Camera-type eye (tissue), 1 donor: ENCODE results near the gene CLPTM1L. TPM values are rescaled to one million over a fixed set of nuclear protein-coding genes. Genes with fewer than 3 reads are reported as not detected.

Experiments used
- total RNA-seq: library from RNA; depleted of rRNA; stranded (reverse); fragments of >200 nt; gene quantifications from one replicate; pipeline ENCODE4 v1.2.3, GENCODE V29; 2014

CLPTM1L gene, protein sequence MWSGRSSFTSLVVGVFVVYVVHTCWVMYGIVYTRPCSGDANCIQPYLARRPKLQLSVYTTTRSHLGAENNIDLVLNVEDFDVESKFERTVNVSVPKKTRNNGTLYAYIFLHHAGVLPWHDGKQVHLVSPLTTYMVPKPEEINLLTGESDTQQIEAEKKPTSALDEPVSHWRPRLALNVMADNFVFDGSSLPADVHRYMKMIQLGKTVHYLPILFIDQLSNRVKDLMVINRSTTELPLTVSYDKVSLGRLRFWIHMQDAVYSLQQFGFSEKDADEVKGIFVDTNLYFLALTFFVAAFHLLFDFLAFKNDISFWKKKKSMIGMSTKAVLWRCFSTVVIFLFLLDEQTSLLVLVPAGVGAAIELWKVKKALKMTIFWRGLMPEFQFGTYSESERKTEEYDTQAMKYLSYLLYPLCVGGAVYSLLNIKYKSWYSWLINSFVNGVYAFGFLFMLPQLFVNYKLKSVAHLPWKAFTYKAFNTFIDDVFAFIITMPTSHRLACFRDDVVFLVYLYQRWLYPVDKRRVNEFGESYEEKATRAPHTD
- total RNA-seq: 102 TPM

DNA sequence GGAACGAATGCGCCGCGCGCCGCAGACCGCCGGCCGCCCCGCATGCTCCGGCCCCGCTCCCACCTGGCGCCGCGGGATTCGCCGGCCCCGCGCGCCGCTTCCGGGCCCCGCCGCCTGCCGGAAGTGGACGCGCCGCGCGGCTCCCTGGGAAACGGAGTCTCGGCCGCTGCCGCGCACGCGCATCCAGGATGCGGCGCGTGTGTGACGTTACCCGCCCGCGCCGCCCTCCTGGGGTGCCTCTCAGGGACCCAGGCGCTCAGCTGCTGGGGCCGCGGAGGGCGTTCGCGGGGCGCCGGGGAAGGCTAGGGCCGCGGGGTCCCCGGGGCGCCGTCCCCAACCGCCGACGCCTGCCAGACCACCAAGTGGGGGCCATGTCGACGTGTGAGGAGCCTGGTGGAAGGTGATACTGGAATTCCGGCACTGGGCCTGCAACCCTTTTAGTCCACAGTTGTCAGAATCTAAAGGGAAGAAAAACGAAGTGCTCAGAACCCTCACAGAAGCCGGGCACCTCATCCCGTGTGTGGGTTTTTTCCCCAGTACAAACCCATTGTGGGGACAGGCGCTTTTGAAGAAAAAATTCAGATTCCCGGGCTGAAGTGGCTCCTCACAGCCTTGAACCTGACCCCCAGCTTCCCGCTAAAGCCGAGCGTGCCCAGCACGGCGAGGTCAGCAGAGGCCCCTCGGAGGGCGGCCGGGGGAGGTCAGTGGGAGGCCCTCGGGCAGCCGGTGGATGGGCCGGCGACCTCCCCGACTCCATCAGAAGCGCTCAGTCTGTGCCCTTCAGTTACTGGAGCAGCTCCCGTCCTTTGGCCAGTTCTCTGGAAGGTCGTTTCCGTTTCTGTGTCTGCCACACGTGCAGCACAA, at the start of gene CLPTM1L:
TSS of gene CLPTM1L (minus strand) at position 125 of the 864 bp plus-strand sequence. CDS start 258 bp downstream, outside the sequence.

DNA sequence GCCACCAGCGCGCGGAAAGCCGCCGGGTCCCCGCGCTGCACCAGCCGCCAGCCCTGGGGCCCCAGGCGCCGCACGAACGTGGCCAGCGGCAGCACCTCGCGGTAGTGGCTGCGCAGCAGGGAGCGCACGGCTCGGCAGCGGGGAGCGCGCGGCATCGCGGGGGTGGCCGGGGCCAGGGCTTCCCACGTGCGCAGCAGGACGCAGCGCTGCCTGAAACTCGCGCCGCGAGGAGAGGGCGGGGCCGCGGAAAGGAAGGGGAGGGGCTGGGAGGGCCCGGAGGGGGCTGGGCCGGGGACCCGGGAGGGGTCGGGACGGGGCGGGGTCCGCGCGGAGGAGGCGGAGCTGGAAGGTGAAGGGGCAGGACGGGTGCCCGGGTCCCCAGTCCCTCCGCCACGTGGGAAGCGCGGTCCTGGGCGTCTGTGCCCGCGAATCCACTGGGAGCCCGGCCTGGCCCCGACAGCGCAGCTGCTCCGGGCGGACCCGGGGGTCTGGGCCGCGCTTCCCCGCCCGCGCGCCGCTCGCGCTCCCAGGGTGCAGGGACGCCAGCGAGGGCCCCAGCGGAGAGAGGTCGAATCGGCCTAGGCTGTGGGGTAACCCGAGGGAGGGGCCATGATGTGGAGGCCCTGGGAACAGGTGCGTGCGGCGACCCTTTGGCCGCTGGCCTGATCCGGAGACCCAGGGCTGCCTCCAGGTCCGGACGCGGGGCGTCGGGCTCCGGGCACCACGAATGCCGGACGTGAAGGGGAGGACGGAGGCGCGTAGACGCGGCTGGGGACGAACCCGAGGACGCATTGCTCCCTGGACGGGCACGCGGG, 49.9 kb downstream of the CLPTM1L start, which contains the start of gene TERT:
TSS of gene TERT (minus strand) at position 234 of the 815 bp plus-strand sequence. CDS start at position 155, 79 bp downstream.

Other genes with a start within 250 kb of the CLPTM1L start
- gene SLC12A7, start 233.0 kb downstream of the CLPTM1L start, total RNA-seq: 31.1 TPM
- 0.27 TPM for gene SLC6A19, start 143.5 kb downstream of the CLPTM1L start, total RNA-seq
- gene SLC6A18, start 119.7 kb downstream of the CLPTM1L start, total RNA-seq: not detected
- gene TERT, start 50.0 kb downstream of the CLPTM1L start, total RNA-seq: 1.8 TPM
- 2.7 TPM for gene SLC6A3, start 100.3 kb upstream of the CLPTM1L start, total RNA-seq
- gene LPCAT1, start 178.9 kb upstream of the CLPTM1L start, total RNA-seq: 132 TPM